Fibroblast of skin of left quadriceps (primary cell): ENCODE data around the gene REPIN1.

Source experiments
- DNase-seq, 2 experiments: peaks; one replicate each; pipeline ENCODE4 v3.0.0-alpha.2; 2013; ENCODE audit warnings: low read depth in 2 of 2

REPIN1 gene

GRCh38 chr7:150393325-150393724, 24.7 kb downstream of the REPIN1 start:
- no peak for DNase-seq

- DNase-seq: no peak
These were observed 27.8 kb downstream of the REPIN1 start for GRCh38 chr7:150396426-150396825.

GRCh38 chr7:150396851-150397260, 28.2 kb downstream of the REPIN1 start:
- DNase-seq: no peak

- no peak for DNase-seq
These were observed 28.9 kb downstream of the REPIN1 start for GRCh38 chr7:150397346-150398107.

- no peak for DNase-seq
These were observed 29.7 kb downstream of the REPIN1 start for GRCh38 chr7:150398108-150398964.

DNA sequence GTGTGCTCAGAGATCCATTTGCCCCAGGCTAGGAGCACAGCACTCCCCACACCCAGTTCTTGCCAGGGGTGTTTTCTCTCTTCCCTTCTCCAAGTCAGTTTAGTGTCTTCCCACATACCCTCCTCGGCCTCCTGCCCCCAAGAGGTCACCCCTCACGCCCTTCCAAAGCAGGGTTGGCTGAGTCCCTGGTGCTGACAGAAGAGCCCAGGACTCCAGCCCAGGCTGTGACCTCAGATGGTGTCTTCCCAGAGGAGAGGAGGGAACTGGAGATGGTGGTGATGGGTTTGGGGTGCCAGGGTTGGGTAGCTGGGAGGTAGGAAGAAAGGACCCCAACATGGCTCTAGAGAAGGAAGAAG, 30.3 kb downstream of the REPIN1 start:
- no peak for DNase-seq

- DNase-seq: no peak
These were observed 30.9 kb downstream of the REPIN1 start for GRCh38 chr7:150399421-150400007.

GRCh38 chr7:150400008-150400787, 31.6 kb downstream of the REPIN1 start:
- no peak for DNase-seq

DNA sequence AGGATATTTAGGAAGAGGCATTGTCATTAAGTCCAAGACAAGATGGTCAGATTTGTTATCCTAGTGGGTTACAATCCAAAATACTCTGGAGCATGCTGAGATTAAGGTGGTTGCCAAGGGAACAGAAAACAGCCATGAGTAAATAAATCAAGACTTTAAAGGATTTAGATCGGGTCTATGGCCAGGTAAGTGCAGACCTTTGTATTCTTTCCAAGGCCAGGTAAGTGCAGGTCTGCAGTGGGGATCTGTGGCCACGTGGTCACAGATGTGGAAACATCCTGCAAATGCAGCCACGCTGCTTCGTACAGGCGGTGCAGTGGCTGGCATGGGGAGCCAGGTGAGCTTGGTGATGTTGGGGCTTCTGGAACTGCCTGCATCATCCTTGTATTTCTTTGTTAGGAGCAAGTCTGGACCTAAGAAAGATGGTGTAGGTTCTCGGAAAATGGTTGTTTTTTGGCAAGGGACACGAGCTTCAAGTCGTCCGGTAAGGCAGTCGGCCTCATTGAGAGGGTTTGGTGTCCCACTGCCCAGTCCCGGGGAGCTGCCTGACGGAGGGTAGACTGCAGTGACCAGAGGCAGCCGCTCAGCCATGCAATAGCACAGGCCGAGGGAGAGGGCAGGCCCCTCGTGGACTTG, 32.3 kb downstream of the REPIN1 start:
- DNase-seq: no peak

- no peak for DNase-seq
These were observed 32.8 kb downstream of the REPIN1 start for GRCh38 chr7:150401424-150401790.

GRCh38 chr7:150401861-150402631, 33.4 kb downstream of the REPIN1 start:
- DNase-seq: no peak

DNA sequence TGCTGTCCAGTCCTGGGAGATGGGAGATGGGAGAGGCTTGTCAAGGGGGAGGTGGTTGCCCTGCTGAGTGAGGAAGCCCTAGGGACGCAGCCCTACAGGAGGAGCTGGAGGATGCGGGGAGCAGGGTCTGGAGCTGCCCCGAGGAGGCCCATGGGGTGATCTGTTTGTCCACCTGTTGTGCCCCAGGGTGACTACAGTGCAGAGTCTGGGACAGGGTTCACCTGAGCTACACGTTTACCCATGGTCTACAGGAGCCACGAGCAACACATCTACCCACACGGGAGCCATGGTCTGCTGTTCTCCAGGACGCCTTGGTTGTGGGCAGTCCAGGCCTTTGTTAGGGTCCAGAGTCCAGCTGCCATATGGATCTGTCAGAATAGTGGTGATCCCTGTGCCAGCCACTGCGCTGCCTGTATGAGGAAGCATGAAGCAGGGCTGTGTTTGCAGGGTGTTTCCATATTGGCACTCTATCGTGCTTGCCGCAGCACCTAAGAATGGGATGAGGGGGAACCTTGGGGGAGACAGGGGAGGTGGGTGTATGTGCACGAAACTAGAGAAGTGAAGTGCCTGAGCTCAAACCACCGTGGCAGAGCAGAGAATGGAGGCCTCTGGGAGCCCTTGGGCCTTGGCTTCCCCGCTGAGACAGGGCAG, 34.2 kb downstream of the REPIN1 start:
- no peak for DNase-seq

DNA sequence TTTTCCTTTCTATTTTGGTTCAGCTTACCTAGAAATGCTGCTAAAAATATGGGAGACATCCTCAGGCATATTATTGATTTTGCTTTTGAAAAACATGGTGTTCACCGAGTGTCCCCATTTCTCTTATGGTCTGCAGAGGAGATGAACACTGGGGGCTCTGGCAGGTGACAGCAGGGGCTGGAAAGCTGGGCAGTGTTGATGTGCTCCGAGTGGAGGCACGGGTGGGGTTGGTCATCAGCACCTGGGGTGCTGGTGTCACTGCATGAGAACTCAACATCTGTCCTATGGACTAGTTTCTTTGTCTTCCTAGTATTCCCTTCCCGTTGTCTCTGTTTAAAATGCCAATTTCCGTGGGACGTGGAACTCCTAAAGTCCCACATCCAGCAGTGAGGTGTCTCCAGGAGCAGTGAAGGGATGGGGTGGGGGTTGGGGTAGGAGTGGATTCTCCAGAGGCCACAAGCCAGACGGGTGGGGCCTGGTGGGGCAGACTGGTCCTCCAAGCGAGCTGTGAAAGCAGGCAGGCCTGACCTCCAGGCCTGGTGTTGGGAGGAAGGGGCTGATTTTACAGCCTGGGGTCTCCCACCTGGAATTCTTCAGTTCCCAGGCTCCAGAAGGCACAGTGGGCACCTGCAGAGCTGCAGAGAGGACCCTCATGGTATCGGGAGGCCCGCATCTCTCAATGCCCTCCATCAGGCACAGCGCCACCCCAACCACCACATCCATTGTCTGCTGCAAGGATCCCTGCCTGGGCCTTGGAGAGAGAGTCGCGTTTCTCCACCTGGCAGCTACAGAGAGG, 35.0 kb downstream of the REPIN1 start:
- no peak for DNase-seq

DNA sequence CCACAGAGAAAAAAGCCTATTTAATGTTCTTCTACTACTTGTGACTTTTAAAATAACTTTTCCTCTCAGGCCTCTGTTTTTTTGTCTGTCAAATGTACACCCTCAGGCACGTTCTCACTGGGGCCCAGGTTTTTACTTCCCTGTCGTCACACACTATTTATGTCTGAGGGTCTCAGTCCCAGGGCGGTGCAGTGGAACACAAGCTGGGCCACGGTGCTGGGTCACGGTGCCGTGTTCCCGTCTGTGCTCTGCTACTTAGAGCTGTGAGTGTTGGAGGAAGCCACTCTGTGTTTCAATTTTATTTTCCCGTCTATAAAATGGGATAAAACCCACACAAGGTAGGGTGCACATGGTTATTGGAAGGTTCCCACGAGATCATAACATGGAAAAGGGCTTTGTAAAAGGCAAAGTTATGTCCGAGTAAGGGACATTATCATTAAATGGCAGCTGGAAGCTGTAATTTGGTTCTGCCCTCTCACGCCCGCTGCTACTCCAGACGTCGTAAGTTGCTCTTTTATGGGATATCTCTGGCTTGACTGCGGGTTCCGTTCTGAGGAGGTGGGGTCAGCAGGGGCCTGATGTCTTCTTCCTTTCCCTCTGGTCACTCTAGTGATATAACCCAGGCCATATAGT, 35.7 kb downstream of the REPIN1 start:
- DNase-seq: no peak

GRCh38 chr7:150404805-150405583, 36.4 kb downstream of the REPIN1 start:
- peak; percentile 75 to 77 for DNase-seq

- no peak for DNase-seq
These were observed 37.1 kb downstream of the REPIN1 start for GRCh38 chr7:150405584-150406311.

- no peak for DNase-seq
These were observed 37.6 kb downstream of the REPIN1 start for GRCh38 chr7:150406312-150406566.
